ENCODE results near the gene CREB3L2.

CREB3L2 gene

DNA sequence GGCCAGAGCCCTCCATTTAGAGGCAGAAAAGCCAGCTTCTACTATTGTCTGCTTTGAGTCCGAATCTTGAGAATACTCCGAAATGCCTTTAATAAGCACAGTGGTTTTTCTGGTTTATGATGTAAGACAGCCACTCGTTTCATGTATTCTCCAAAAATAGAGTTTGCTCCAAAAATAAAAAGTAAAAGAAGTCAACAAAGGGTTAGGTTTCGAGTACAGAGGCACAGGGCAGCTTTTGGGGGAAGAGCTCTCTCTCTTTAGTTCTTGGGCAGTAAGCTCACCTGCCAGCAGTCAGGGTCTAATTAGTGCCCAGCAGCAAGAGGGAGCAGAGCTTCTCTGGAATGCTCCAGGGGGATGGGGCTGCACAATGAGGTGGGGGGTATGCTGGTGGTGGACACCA is 20.2 kb downstream of the CREB3L2 start:
- H3K4me3 ChIP-seq (ENCODE audit: low read depth, low read length) = no peak overlapping the region; the same call in 1 of the 2 replicates
- no peak for TF ChIP-seq CTCF (IDR thresholded peaks at IDR 0.05; ENCODE audit: low read depth, low read length, missing control alignments)
- DNase-seq (ENCODE audit: low read depth) = peak; percentile 78

DNA sequence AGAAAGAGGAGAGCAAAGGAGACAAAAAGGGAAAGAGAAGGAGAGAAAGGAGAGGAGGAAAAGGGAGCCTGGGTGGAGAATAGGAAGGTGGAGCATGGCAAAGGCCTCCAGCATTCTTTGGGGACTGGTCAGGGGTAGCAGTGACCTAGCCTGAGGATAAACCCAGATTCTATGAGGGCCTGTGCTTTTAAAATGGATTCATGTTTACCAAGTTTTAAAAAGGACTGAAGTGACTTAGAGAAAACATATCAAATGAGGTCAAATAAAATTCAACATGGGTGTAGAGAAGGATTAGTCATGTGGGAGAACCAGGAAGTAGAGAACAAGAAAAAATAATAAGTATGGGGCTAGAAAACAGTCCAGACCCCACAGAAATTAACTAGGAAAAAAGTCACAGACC is 20.7 kb downstream of the CREB3L2 start:
- H3K4me3 ChIP-seq (ENCODE audit: low read depth, low read length) = no peak overlapping the region; the same call in 1 of the 2 replicates
- no peak for DNase-seq (ENCODE audit: low read depth)
- no peak for TF ChIP-seq CTCF (IDR thresholded peaks at IDR 0.05; ENCODE audit: low read depth, low read length, missing control alignments)

DNA sequence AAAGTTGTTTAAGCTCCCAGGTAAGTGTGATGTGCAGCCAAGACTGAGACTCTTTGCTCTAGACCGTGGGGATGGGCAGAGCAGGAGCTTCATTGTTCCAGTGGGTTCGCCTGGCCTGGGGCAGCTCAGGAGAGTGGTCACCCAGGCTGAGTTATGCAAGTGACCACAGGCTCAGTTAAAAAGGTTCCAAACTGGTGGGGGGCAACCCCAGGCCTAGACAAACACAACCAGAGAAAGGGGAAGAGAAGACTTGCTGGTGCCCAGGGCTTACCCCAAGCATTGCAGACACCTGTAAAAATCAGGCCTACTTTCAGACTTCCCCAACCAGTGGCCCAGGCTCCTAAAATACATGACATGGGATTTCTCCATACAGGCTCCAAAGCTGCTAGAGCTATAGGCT is 21.6 kb downstream of the CREB3L2 start:
- no peak for TF ChIP-seq CTCF (IDR thresholded peaks at IDR 0.05; ENCODE audit: low read depth, low read length, missing control alignments)
- DNase-seq (ENCODE audit: low read depth) = no peak
- H3K4me3 ChIP-seq (ENCODE audit: low read depth, low read length) = no peak overlapping the region

- H3K4me3 ChIP-seq (ENCODE audit: low read depth, low read length) = no peak overlapping the region
- no peak for DNase-seq (ENCODE audit: low read depth)
Measured at GRCh38 chr7:137978464-137979237, 23.2 kb downstream of the CREB3L2 start.

DNA sequence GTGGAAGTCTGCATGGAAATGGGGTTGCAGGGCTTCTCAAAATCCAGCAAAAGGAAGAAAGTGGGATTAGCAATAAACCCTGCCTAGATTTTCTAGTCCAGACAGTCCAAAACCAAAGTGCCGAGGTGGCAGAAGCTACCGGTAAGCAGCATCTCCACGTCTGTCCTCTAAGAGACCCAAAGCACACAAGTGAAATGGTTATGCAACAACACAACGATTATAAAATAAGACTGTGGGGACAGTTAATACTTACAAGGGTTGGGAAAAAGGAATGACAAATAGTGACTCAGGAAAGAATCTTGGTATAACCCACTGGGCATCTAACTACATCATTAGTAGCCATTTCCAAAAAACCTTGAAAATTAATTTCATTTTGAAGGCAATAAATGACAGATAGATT is 24.7 kb downstream of the CREB3L2 start:
- DNase-seq (ENCODE audit: low read depth) = no peak
- no peak overlapping the region for H3K4me3 ChIP-seq (ENCODE audit: low read depth, low read length)
- no peak for TF ChIP-seq CTCF (IDR thresholded peaks at IDR 0.05; ENCODE audit: low read depth, low read length, missing control alignments)

More at GRCh38 chr7:137978464-137979237, 23.2 kb downstream of the CREB3L2 start:
- no peak for TF ChIP-seq CTCF (IDR thresholded peaks at IDR 0.05; ENCODE audit: low read depth, low read length, missing control alignments)

DNA sequence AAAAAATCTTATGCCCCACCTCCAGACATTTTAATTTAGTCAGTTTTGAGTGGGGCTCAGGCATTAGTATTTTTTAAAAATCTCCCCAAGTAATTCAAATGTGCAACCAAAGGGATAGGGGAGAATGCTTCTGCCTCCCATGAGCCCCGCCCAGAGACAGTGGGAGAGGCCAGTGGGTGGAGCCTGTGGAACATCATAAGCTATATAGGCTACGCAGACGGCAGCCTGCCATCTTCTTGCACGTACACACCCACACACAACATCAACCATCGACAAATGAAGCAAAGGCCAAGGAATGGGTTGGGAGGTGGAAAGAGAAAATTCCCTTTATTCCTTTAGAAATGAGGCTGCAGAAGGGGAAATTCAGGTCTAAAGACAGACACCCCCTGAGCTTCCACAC is 25.2 kb downstream of the CREB3L2 start:
- no peak for DNase-seq (ENCODE audit: low read depth)
- TF ChIP-seq CTCF (IDR thresholded peaks at IDR 0.05; ENCODE audit: low read depth, low read length, missing control alignments) = no peak
- no peak overlapping the region for H3K4me3 ChIP-seq (ENCODE audit: low read depth, low read length)

GRCh38 chr7:137976232-137976631 is 25.7 kb downstream of the CREB3L2 start:
- H3K4me3 ChIP-seq (ENCODE audit: low read depth, low read length) = no peak overlapping the region
- TF ChIP-seq CTCF (IDR thresholded peaks at IDR 0.05; ENCODE audit: low read depth, low read length, missing control alignments) = no peak
- no peak for DNase-seq (ENCODE audit: low read depth)

Data from GM12864 (cell line).